Upper lobe of left lung (tissue), 6 donors: ENCODE results near the gene PSMA7. TPM values are rescaled to one million over a fixed set of nuclear protein-coding genes. Genes with fewer than 3 reads are reported as not detected.

ENCODE experiments used
- ATAC-seq, 2 donors: fragments of 200-7000 bp; cut with Tn5 transposase; one replicate each; pipeline ENCODE4 v1.9.1; 2022; ENCODE audit warnings: mild to moderate bottlenecking in 2 of 2, moderate library complexity in 2 of 2; ENCODE audit not compliant: low FRiP score in 2 of 2
- DNase-seq, 2 donors: peaks; one replicate each; pipeline ENCODE4 v3.0.0-alpha.2; 2019 to 2020
- H3K27ac ChIP-seq, 4 donors: fragments of 200-600 bp; sonication (generic); one replicate each; pipeline ENCODE4 v1.5.1; 2016 to 2019
- H3K27me3 ChIP-seq, 4 donors: fragments of 200-600 bp; sonication (generic); one replicate each; pipeline ENCODE4 v1.5.1; 2017 to 2019
- H3K36me3 ChIP-seq, 4 donors: fragments of 200-600 bp; sonication (generic); one replicate each; pipeline ENCODE4 v1.5.1; 2016 to 2019
- H3K4me1 ChIP-seq, 4 donors: fragments of 200-600 bp; sonication (generic); one replicate each; pipeline ENCODE4 v1.5.1; 2018 to 2019
- H3K4me3 ChIP-seq, 4 donors: fragments of 200-600 bp; sonication (generic); one replicate each; pipeline ENCODE4 v1.5.1; 2017 to 2019; ENCODE audit warnings: mild to moderate bottlenecking in 2 of 4, moderate library complexity in 1 of 4
- H3K9me3 ChIP-seq, 4 donors: fragments of 200-600 bp; sonication (generic); one replicate each; pipeline ENCODE4 v1.5.1; 2018 to 2019
- CTCF ChIP-seq, 6 experiments: fragments of 450-650 bp in 4 of 6; fragments of 200-600 bp in 2 of 6; sonication (generic) in 2 of 6; IDR thresholded peaks; one replicate each; pipeline ENCODE4 v1.5.1; 2016 to 2019; ENCODE audit warnings: antibody characterized with exemption in 6 of 6
- EP300 ChIP-seq, 4 donors: sonication (generic); formaldehyde crosslinking; IDR thresholded peaks; one replicate each; pipeline ENCODE4 v1.5.1; 2017; ENCODE audit warnings: antibody characterized with exemption in 4 of 4, control low read depth in 2 of 4
- POLR2A ChIP-seq, 4 donors: fragments of 450-650 bp; IDR thresholded peaks; one replicate each; pipeline ENCODE4 v1.5.1; 2016 to 2017; ENCODE audit warnings: antibody characterized with exemption in 4 of 4, mild to moderate bottlenecking in 2 of 4
- POLR2AphosphoS5 ChIP-seq, 2 donors: sonication (generic); formaldehyde crosslinking; IDR thresholded peaks; one replicate each; pipeline ENCODE4 v1.5.1; 2017; ENCODE audit warnings: antibody characterized with exemption in 2 of 2
- WGBS, 2 donors: methylation state at CpG; one replicate each; pipeline ENCODE4 v1.1.5; 2017 to 2018; 5-methylcytosine and 5-hydroxymethylcytosine counted together
- total RNA-seq, 6 donors: library from RNA; depleted of rRNA in 4 of 6; stranded (reverse); fragments of >200 nt in 4 of 6; gene quantifications; one replicate each; pipeline versions ENCODE4 v1.1.0 to v1.2.1, GENCODE V29; 2016 to 2021
- donor health status: DM: no; HTN: no; CAD: no; lungs with moderate emphysema.
- donor health status: DM: no; HTN: yes; CAD: no; lungs with severe emphysema.

Gene PSMA7
- total RNA-seq, 6 donors from 2014 or later, result 186 to 317 (median 240) TPM

DNA sequence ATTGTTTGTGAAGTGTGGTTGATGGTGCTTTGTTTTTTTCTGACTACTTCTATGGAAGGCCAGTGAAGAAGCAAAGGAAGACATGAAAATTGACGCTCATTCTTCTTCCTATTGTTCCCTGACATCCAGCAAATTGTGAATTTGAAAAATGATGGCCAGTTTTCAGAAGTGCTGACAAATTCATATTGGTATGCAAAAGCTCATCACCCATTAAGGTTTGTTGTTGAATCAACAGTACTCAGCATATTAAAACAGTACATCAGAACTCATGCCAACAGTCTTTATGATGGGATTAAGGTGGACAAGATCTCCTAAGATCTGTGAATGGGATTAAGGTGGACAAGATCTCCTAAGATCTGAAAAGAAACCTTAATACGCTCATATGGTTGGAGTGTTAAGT is 38.6 kb upstream of the PSMA7 start:
- H3K4me1 ChIP-seq, result peaks cover 16 to 29% (median 22%) of the 10 kb centered on the region in 4 donors
- no peaks in the 10 kb centered on the region for H3K27me3 ChIP-seq
- H3K27ac ChIP-seq, result no peak overlapping the region
- ATAC-seq (no peak), DNase-seq (no peak)
- peaks cover 0 to 22% (median 6%) of the 10 kb centered on the region in 4 donors for H3K36me3 ChIP-seq
- TF ChIP-seq POLR2AphosphoS5 (IDR thresholded peaks at IDR 0.05) (no peak), CTCF (IDR thresholded peaks at IDR 0.05) (no peak), EP300 (IDR thresholded peaks at IDR 0.05) (no peak), POLR2A (IDR thresholded peaks at IDR 0.05) (no peak)
- H3K9me3 ChIP-seq, result no peaks in the 10 kb centered on the region
- H3K4me3 ChIP-seq, result peak overlapping the region in 2 of 4 donors; percentile 81 to 97
- WGBS, 2 donors, result 95 to 96% methylated on average over 2 of the region's 2 CpGs

GRCh38 chr20:62179162-62179504 is 35.9 kb upstream of the PSMA7 start:
- peaks cover 0 to 42% (median 17%) of the 10 kb centered on the region in 4 donors for H3K36me3 ChIP-seq
- no peaks in the 10 kb centered on the region for H3K27me3 ChIP-seq
- WGBS, 2 donors, result 93 to 97% methylated on average over 14 of the region's 14 CpGs
- TF ChIP-seq POLR2A (IDR thresholded peaks at IDR 0.05) (no peak), POLR2AphosphoS5 (IDR thresholded peaks at IDR 0.05) (no peak), EP300 (IDR thresholded peaks at IDR 0.05) (no peak), CTCF (IDR thresholded peaks at IDR 0.05) (no peak)
- H3K4me3 ChIP-seq, result no peak overlapping the region
- no peaks in the 10 kb centered on the region for H3K9me3 ChIP-seq
- no peak for DNase-seq
- peaks cover 11 to 20% (median 15%) of the 10 kb centered on the region in 4 donors for H3K4me1 ChIP-seq
- ATAC-seq, result no peak
- H3K27ac ChIP-seq, result no peak overlapping the region

- H3K36me3 ChIP-seq, result peaks cover 0 to 45% (median 20%) of the 10 kb centered on the region in 4 donors
- WGBS, 2 donors, result 93 to 95% methylated on average over 19 of the region's 19 CpGs
- DNase-seq (no peak), ATAC-seq (no peak)
- no peaks in the 10 kb centered on the region for H3K27me3 ChIP-seq
- TF ChIP-seq EP300 (IDR thresholded peaks at IDR 0.05) (no peak), POLR2A (IDR thresholded peaks at IDR 0.05) (no peak), POLR2AphosphoS5 (IDR thresholded peaks at IDR 0.05) (no peak), CTCF (IDR thresholded peaks at IDR 0.05) (no peak)
- no peak overlapping the region for H3K27ac ChIP-seq
- no peak overlapping the region for H3K4me3 ChIP-seq
- H3K4me1 ChIP-seq, result peaks cover 6 to 14% (median 9%) of the 10 kb centered on the region in 4 donors
- H3K9me3 ChIP-seq, result no peaks in the 10 kb centered on the region
These were observed 35.3 kb upstream of the PSMA7 start for GRCh38 chr20:62178316-62179161.

DNA sequence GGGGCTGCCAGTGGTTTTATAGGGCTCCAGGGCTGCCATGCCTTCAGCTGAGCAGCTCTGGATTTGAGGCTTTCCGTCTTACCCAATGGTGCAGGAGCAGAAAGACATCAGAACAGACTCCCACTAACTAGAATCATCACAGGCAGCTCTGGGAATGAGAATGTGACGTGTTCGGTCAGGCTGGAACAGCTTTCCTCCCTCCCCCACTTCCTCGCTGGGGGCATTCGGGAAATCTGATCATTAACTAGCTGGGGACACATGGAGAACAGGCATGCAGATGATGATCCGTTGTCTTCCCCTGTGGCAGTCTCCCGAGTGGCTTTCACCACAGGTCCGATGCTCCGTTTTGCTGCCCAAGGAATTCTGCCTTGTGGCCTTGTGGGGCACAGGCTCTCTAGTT is 34.1 kb upstream of the PSMA7 start:
- H3K36me3 ChIP-seq, result peaks cover 0 to 54% (median 27%) of the 10 kb centered on the region in 4 donors
- WGBS, 2 donors, result 97 to 98% methylated on average over 6 to 9 of the region's 9 CpGs
- no peak for ATAC-seq

More for the DNA sequence above, 34.1 kb upstream of the PSMA7 start:
- no peak for DNase-seq
- Histone ChIP-seq H3K9me3 (no peaks in the 10 kb centered on the region), H3K4me3 (no peak overlapping the region), H3K27ac (no peak overlapping the region), H3K27me3 (no peaks in the 10 kb centered on the region), H3K4me1 (peaks cover 6 to 8% (median 7%) of the 10 kb centered on the region in 4 donors)
- TF ChIP-seq CTCF (IDR thresholded peaks at IDR 0.05) (no peak), POLR2AphosphoS5 (IDR thresholded peaks at IDR 0.05) (no peak), EP300 (IDR thresholded peaks at IDR 0.05) (no peak), POLR2A (IDR thresholded peaks at IDR 0.05) (no peak)
